RWPE2 (cell line): Measurements from ENCODE around the gene RAVER1.

ENCODE experiments used
- ATAC-seq: fragments of 200-7000 bp; cut with Tn5 transposase; 3 replicates; pipeline ENCODE4 v1.9.1; 2021; ENCODE audit warnings: low read depth
- DNase-seq: peaks from one replicate; pipeline ENCODE4 v3.0.0-alpha.2; 2020; ENCODE audit warnings: low spot score
- H3K27ac ChIP-seq: fragments of 450-650 bp; 2 replicates; pipeline ENCODE4 v1.5.1; 2017; ENCODE audit warnings: mild to moderate bottlenecking; ENCODE audit not compliant: poor library complexity, severe bottlenecking
- H3K27me3 ChIP-seq: fragments of 250-450 bp; sonication (Bioruptor Pico); 2 replicates; pipeline ENCODE4 v1.5.1; 2021; ENCODE audit warnings: mild to moderate bottlenecking, moderate library complexity; ENCODE audit not compliant: insufficient read depth, poor library complexity, severe bottlenecking
- H3K36me3 ChIP-seq: fragments of 250-450 bp; sonication (Bioruptor Pico); 2 replicates; pipeline ENCODE4 v1.5.1; 2020; ENCODE audit warnings: low read depth, mild to moderate bottlenecking, moderate library complexity
- H3K4me1 ChIP-seq: fragments of 250-450 bp; sonication (Bioruptor Pico); 2 replicates; pipeline ENCODE4 v1.5.1; 2021; ENCODE audit warnings: mild to moderate bottlenecking, moderate library complexity; ENCODE audit not compliant: insufficient read depth, poor library complexity, severe bottlenecking
- H3K4me3 ChIP-seq: fragments of 250-450 bp; sonication (Bioruptor Pico); 2 replicates; pipeline ENCODE4 v1.5.1; 2021; ENCODE audit warnings: mild to moderate bottlenecking, moderate library complexity; ENCODE audit not compliant: severe bottlenecking
- H3K9me3 ChIP-seq: fragments of 250-450 bp; sonication (Bioruptor Pico); 2 replicates; pipeline ENCODE4 v1.5.1; 2021; ENCODE audit warnings: mild to moderate bottlenecking, moderate library complexity; ENCODE audit not compliant: severe bottlenecking
- CTCF ChIP-seq: fragments of 450-650 bp; IDR thresholded peaks from one replicate; pipeline ENCODE4 v1.5.1; 2017; ENCODE audit warnings: mild to moderate bottlenecking, moderate library complexity; ENCODE audit not compliant: poor library complexity, severe bottlenecking

The RAVER1 gene

GRCh38 chr19:10317857-10318462 lies 15.4 kb downstream of the RAVER1 start:
- no peak for ATAC-seq

GRCh38 chr19:10317045-10317856 lies 16.1 kb downstream of the RAVER1 start:
- ATAC-seq, result no peak
- no peak for TF ChIP-seq CTCF
- no peaks in the 10 kb centered on the region for H3K4me1 ChIP-seq
- no peak for DNase-seq
- H3K27ac ChIP-seq, result no peak overlapping the region
- no peaks in the 10 kb centered on the region for H3K27me3 ChIP-seq
- H3K4me3 ChIP-seq, result no peak overlapping the region
- peaks cover 44% of the 10 kb centered on the region for H3K36me3 ChIP-seq
- H3K9me3 ChIP-seq, result no peaks in the 10 kb centered on the region

More at GRCh38 chr19:10317857-10318462, 15.4 kb downstream of the RAVER1 start:
- Histone ChIP-seq H3K9me3 (no peaks in the 10 kb centered on the region), H3K4me1 (no peaks in the 10 kb centered on the region), H3K27me3 (no peaks in the 10 kb centered on the region), H3K27ac (no peak overlapping the region), H3K36me3 (peaks cover 49% of the 10 kb centered on the region), H3K4me3 (no peak overlapping the region)
- TF ChIP-seq CTCF, result no peak
- DNase-seq, result no peak

- TF ChIP-seq CTCF, result no peak
- no peaks in the 10 kb centered on the region for H3K4me1 ChIP-seq
- H3K4me3 ChIP-seq, result peak overlapping the region; percentile 53
- no peaks in the 10 kb centered on the region for H3K27me3 ChIP-seq
- DNase-seq, result peak; percentile 40
- no peaks in the 10 kb centered on the region for H3K9me3 ChIP-seq
- H3K27ac ChIP-seq, result peak overlapping the region; percentile 43
- ATAC-seq, result no peak
- peaks cover 36% of the 10 kb centered on the region for H3K36me3 ChIP-seq
These were observed 16.9 kb downstream of the RAVER1 start for GRCh38 chr19:10316229-10317044.

- peak; percentile 81 for ATAC-seq
- TF ChIP-seq CTCF, result no peak
- Histone ChIP-seq H3K27me3 (no peaks in the 10 kb centered on the region), H3K4me1 (no peaks in the 10 kb centered on the region), H3K36me3 (peaks cover 33% of the 10 kb centered on the region), H3K27ac (peak within 1 kb of the TSS; percentile 43), H3K9me3 (no peaks in the 10 kb centered on the region), H3K4me3 (peak within 1 kb of the TSS; percentile 53)
- peak; percentile 83 for DNase-seq
These were observed 17.8 kb downstream of the RAVER1 start, which contains the start of gene FDX2 for GRCh38 chr19:10315335-10316214. FDX2 (minus strand) TSS chr19:10316015; CDS start chr19:10315996, 19 bp downstream.
